ENCODE data around the gene RDM1. TPM values are rescaled to one million over a fixed set of nuclear protein-coding genes. Genes with fewer than 3 reads are reported as not detected.
"Not testable (repeated sequence)": the region's sequence is repeated elsewhere in the genome, so short reads cannot be mapped to it uniquely, and the experiment has no call there.

Gene RDM1
- total RNA-seq, 1 experiment from 2014 or later: 6.2 TPM

- intact Hi-C loops (cut with micrococcal nuclease; ENCODE audit: unreplicated experiment): no loop called here
- no peak for DNase-seq
- Mint-ChIP-seq H3K27me3 (ENCODE audit: unreplicated experiment) (peaks cover 21% of the 10 kb centered on the region), H3K4me1 (ENCODE audit: low read depth, unreplicated experiment) (no peaks in the 10 kb centered on the region), H3K9me3 (ENCODE audit: low read depth, unreplicated experiment) (no peaks in the 10 kb centered on the region), H3K36me3 (ENCODE audit: insufficient read depth, unreplicated experiment) (no peaks in the 10 kb centered on the region), H3K4me3 (ENCODE audit: low read depth, unreplicated experiment) (no peak overlapping the region), H3K27ac (ENCODE audit: unreplicated experiment) (no peak overlapping the region)
- CTCF ChIA-PET: no interaction called here
- no TSS peak for BruUV-seq (replicated peaks)
- no peak for TF ChIP-seq CTCF (IDR thresholded peaks at IDR 0.05; ENCODE audit: unreplicated experiment)
Measured at GRCh38 chr17:35944151-35944550, 13.6 kb upstream of the RDM1 start.

- BruUV-seq (replicated peaks): no TSS peak
Measured at GRCh38 chr17:35943537-35943936, 13.0 kb upstream of the RDM1 start, which contains the start of gene LYZL6. LYZL6 (minus strand) TSS chr17:35943713; CDS start chr17:35939356, 4,357 bp downstream.

GRCh38 chr17:35942588-35943186 lies 12.1 kb upstream of the RDM1 start:
- Mint-ChIP-seq H3K36me3 (ENCODE audit: insufficient read depth, unreplicated experiment) (no peaks in the 10 kb centered on the region), H3K4me1 (ENCODE audit: low read depth, unreplicated experiment) (no peaks in the 10 kb centered on the region), H3K27ac (ENCODE audit: unreplicated experiment) (no peak overlapping the region), H3K9me3 (ENCODE audit: low read depth, unreplicated experiment) (no peaks in the 10 kb centered on the region), H3K4me3 (ENCODE audit: low read depth, unreplicated experiment) (no peak overlapping the region), H3K27me3 (ENCODE audit: unreplicated experiment) (peaks cover 36% of the 10 kb centered on the region)
- CTCF ChIA-PET: no interaction called here
- BruUV-seq (replicated peaks): no TSS peak
- no peak for DNase-seq
- no peak for TF ChIP-seq CTCF (IDR thresholded peaks at IDR 0.05; ENCODE audit: unreplicated experiment)
- intact Hi-C loops (cut with micrococcal nuclease; ENCODE audit: unreplicated experiment): no loop called here

More at GRCh38 chr17:35943537-35943936, 13.0 kb upstream of the RDM1 start, which contains the start of gene LYZL6:
- Mint-ChIP-seq H3K36me3 (ENCODE audit: insufficient read depth, unreplicated experiment) (no peaks in the 10 kb centered on the region), H3K27ac (ENCODE audit: unreplicated experiment) (no peak within 1 kb of the TSS), H3K4me3 (ENCODE audit: low read depth, unreplicated experiment) (no peak within 1 kb of the TSS), H3K4me1 (ENCODE audit: low read depth, unreplicated experiment) (no peaks in the 10 kb centered on the region), H3K27me3 (ENCODE audit: unreplicated experiment) (peaks cover 27% of the 10 kb centered on the region), H3K9me3 (ENCODE audit: low read depth, unreplicated experiment) (no peaks in the 10 kb centered on the region)
- DNase-seq: no peak
- TF ChIP-seq CTCF (IDR thresholded peaks at IDR 0.05; ENCODE audit: unreplicated experiment): no peak
- CTCF ChIA-PET: no interaction called here
- intact Hi-C loops (cut with micrococcal nuclease; ENCODE audit: unreplicated experiment): no loop called here

GRCh38 chr17:35938492-35938891 lies 7.9 kb upstream of the RDM1 start:
- H3K27me3 Mint-ChIP-seq (ENCODE audit: unreplicated experiment): peaks cover 45% of the 10 kb centered on the region
- H3K36me3 Mint-ChIP-seq (ENCODE audit: insufficient read depth, unreplicated experiment); DNase-seq; H3K4me1 Mint-ChIP-seq (ENCODE audit: low read depth, unreplicated experiment); intact Hi-C loops (cut with micrococcal nuclease; ENCODE audit: unreplicated experiment); H3K4me3 Mint-ChIP-seq (ENCODE audit: low read depth, unreplicated experiment); H3K27ac Mint-ChIP-seq (ENCODE audit: unreplicated experiment); BruUV-seq (replicated peaks); H3K9me3 Mint-ChIP-seq (ENCODE audit: low read depth, unreplicated experiment): not testable (repeated sequence)
- CTCF ChIA-PET: interaction anchor here (0.7 kb wide), 1 partner anchor 657 kb away, joined by 3 read pairs; no protein-coding TSS in a partner anchor

GRCh38 chr17:35936063-35936462 lies 5.5 kb upstream of the RDM1 start:
- no peak for DNase-seq
- H3K4me1 Mint-ChIP-seq (ENCODE audit: low read depth, unreplicated experiment): no peaks in the 10 kb centered on the region
- CTCF ChIA-PET: interaction anchor here (0.6 kb wide), 1 partner anchor 34 kb away, joined by 3 read pairs; no protein-coding TSS in a partner anchor
- no peak for TF ChIP-seq CTCF (IDR thresholded peaks at IDR 0.05; ENCODE audit: unreplicated experiment)
- H3K9me3 Mint-ChIP-seq (ENCODE audit: low read depth, unreplicated experiment): no peaks in the 10 kb centered on the region
- H3K36me3 Mint-ChIP-seq (ENCODE audit: insufficient read depth, unreplicated experiment): no peaks in the 10 kb centered on the region
- intact Hi-C loops (cut with micrococcal nuclease; ENCODE audit: unreplicated experiment): no loop called here
- BruUV-seq (replicated peaks): no TSS peak
- H3K27ac Mint-ChIP-seq (ENCODE audit: unreplicated experiment): no peak overlapping the region
- H3K27me3 Mint-ChIP-seq (ENCODE audit: unreplicated experiment): peaks cover 32% of the 10 kb centered on the region
- no peak overlapping the region for H3K4me3 Mint-ChIP-seq (ENCODE audit: low read depth, unreplicated experiment)
